ENCODE measurements around the gene PPM1M. TPM values are rescaled to one million over a fixed set of nuclear protein-coding genes. Genes with fewer than 3 reads are reported as not detected.
A peak's percentile ranks its signal among the peaks of the same experiment; 100 is the strongest.
"Not testable (repeated sequence)": the region's sequence is repeated elsewhere in the genome, so short reads cannot be mapped to it uniquely, and the experiment has no call there.

PPM1M gene
- total RNA-seq, 1 donor from 2014 or later = 24.8 TPM

- no peak for DNase-seq (ENCODE audit: low spot score)
Observed at GRCh38 chr3:52246728-52247408, 1.3 kb downstream of the PPM1M start.

GRCh38 chr3:52247409-52248164, 2.0 kb downstream of the PPM1M start:
- DNase-seq (ENCODE audit: low spot score) = no peak

GRCh38 chr3:52248165-52248541, 2.6 kb downstream of the PPM1M start:
- DNase-seq (ENCODE audit: low spot score) = no peak

- peak; percentile 21 for DNase-seq (ENCODE audit: low spot score)
Observed at GRCh38 chr3:52248816-52249547, 3.4 kb downstream of the PPM1M start.

- no peak for DNase-seq (ENCODE audit: low spot score)
Observed at GRCh38 chr3:52249683-52250082, 4.1 kb downstream of the PPM1M start.

- DNase-seq (ENCODE audit: low spot score) = no peak
Observed at GRCh38 chr3:52250122-52250521, 4.6 kb downstream of the PPM1M start.

- peak; percentile 54 for DNase-seq (ENCODE audit: low spot score)
Observed at GRCh38 chr3:52253314-52254304, 8.1 kb downstream of the PPM1M start.

GRCh38 chr3:52254608-52255007, 9.0 kb downstream of the PPM1M start:
- no peak for DNase-seq (ENCODE audit: low spot score)

GRCh38 chr3:52256159-52256558, 10.6 kb downstream of the PPM1M start:
- no peak for DNase-seq (ENCODE audit: low spot score)

GRCh38 chr3:52256622-52257021, 11.1 kb downstream of the PPM1M start:
- DNase-seq (ENCODE audit: low spot score) = no peak

GRCh38 chr3:52257911-52258310, 12.4 kb downstream of the PPM1M start:
- no peak for DNase-seq (ENCODE audit: low spot score)

GRCh38 chr3:52259035-52259434, 13.5 kb downstream of the PPM1M start:
- DNase-seq (ENCODE audit: low spot score) = no peak

- no peak for DNase-seq (ENCODE audit: low spot score)
Observed at GRCh38 chr3:52259448-52259847, 13.9 kb downstream of the PPM1M start.

GRCh38 chr3:52262447-52262846, 16.9 kb downstream of the PPM1M start:
- no peak for DNase-seq (ENCODE audit: low spot score)

- no peak for DNase-seq (ENCODE audit: low spot score)
Observed at GRCh38 chr3:52265387-52265786, 19.8 kb downstream of the PPM1M start.

GRCh38 chr3:52268036-52268435, 22.5 kb downstream of the PPM1M start:
- no peak for DNase-seq (ENCODE audit: low spot score)

- DNase-seq (ENCODE audit: low spot score) = no peak
Observed at GRCh38 chr3:52269776-52270175, 24.2 kb downstream of the PPM1M start.

GRCh38 chr3:52270252-52270754, 24.7 kb downstream of the PPM1M start:
- peak; percentile 22 for DNase-seq (ENCODE audit: low spot score)

GRCh38 chr3:52272172-52272571, 26.6 kb downstream of the PPM1M start:
- DNase-seq (ENCODE audit: low spot score) = not testable (repeated sequence)

GRCh38 chr3:52272831-52273230, 27.3 kb downstream of the PPM1M start:
- DNase-seq (ENCODE audit: low spot score) = no peak

GRCh38 chr3:52274781-52275180, 29.2 kb downstream of the PPM1M start:
- not testable (repeated sequence) for DNase-seq (ENCODE audit: low spot score)
